GM13976 (cell line): ENCODE measurements around the gene TUT7.

ENCODE experiments used
- DNase-seq: peaks from one replicate; pipeline ENCODE4 v3.0.0; 2012; ENCODE audit warnings: low spot score
- in situ Hi-C: fragments of 300-500 bp; cut with MboI; formaldehyde crosslinking; loops from one replicate; pipeline ENCODE4 v1.12.0; 2022; ENCODE audit warnings: low sequenced_read_pairs, mixed read lengths, inconsistent platforms; ENCODE audit not compliant: unreplicated experiment
- TF ChIP-seq, protein P1 (sequence below): IDR thresholded peaks from 2 replicates; pipeline ENCODE4 v1.5.1; 2012; ENCODE audit warnings: borderline replicate concordance, mild to moderate bottlenecking; ENCODE audit not compliant: insufficient read depth; ENCODE audit errors: extremely low read depth, missing control alignments, control extremely low read depth

The TUT7 gene

DNA sequence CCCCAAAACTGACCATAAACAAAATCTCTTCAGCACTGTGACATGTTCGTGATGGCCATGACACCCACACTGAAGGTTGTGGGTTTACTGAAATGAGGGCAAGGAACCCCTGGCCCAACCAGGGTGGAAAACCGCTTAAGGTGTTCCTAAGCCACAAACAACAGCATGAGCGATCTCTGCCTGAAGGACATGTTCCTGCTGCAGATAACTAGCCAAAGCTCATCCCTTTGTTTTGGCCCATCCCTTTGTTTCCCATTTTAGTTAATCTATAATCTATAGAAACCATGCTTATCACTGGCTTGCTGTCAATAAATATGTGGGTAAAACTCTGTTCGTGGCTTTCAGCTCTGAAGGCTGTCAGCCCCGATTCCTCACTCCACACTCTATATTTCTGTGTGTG, 21.8 kb upstream of the TUT7 start:
- TF ChIP-seq, protein P1, sequence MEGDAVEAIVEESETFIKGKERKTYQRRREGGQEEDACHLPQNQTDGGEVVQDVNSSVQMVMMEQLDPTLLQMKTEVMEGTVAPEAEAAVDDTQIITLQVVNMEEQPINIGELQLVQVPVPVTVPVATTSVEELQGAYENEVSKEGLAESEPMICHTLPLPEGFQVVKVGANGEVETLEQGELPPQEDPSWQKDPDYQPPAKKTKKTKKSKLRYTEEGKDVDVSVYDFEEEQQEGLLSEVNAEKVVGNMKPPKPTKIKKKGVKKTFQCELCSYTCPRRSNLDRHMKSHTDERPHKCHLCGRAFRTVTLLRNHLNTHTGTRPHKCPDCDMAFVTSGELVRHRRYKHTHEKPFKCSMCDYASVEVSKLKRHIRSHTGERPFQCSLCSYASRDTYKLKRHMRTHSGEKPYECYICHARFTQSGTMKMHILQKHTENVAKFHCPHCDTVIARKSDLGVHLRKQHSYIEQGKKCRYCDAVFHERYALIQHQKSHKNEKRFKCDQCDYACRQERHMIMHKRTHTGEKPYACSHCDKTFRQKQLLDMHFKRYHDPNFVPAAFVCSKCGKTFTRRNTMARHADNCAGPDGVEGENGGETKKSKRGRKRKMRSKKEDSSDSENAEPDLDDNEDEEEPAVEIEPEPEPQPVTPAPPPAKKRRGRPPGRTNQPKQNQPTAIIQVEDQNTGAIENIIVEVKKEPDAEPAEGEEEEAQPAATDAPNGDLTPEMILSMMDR: no peak
- DNase-seq: no peak
- in situ Hi-C loops: no loop called here

DNA sequence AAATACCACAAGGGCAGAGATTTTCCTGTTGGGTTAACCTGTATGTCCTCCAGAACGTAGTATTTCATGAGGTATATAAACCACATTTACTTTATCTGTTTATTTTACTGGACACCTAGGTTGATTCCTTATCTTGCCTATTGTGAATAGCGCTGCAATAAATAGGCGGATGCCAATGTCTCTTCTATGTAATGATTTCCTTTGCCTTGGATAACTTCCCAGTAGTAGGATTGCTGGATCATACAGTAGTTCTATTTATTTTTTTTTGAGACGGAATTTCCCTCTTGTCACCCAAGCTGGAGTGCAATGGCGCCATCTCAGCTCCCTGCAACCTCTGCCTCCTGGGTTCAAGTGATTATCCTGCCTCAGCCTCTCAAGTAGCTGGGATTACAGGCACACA, 15.6 kb upstream of the TUT7 start:
- in situ Hi-C loops: no loop called here
- no peak for DNase-seq
- TF ChIP-seq, protein P1: no peak

DNA sequence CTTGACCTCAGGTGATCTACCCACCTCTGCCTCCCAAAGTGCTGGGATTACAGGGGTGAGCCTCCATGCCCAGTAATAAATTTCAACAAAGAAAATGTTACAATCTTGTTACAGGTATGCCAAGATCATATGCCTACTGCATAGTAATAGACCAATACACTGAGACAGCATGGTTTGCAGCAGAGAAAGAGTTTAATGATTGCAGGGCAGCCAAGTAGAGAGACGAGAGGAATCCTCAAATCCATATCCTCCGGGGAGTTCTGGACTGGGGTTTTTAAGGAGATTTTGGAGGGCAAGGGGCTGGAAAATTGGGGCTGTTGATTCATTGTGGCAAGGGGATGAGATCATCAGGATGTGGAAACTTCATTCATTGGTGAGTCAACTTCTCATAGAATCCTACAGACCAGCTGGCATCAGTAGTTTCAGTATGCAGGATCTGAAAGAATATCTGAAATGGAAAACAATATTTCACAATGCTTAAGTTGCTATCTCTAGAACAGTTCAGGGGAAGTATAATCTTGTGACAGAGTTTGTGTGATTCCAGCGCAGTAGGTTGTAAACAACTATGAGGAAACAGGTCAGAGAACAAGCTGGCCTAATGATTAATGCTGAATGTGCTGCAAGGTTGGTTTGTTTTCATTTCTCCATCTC, 14.8 kb upstream of the TUT7 start:
- TF ChIP-seq, protein P1: no peak
- DNase-seq: no peak
- in situ Hi-C loops: no loop called here

DNA sequence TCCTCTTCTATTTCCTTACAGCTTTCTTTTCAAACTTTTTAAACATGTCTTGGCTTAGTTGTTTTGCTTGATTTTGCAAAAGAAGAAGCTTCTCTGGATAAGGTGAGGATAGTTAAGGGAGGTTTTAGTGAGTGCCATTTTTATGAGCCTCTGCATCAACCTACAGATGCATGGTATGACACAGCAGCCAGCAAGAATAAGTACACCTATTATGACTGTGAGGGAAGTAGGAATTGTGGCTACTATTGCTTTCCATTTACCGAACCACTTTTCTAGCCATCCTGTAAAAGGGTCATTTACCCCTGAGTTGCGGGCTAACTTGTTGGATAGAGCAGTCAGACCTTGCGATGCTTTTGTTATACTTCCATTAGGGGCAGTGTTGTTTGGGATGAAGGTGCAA, 7.0 kb upstream of the TUT7 start:
- in situ Hi-C loops: no loop called here
- no peak for DNase-seq
- TF ChIP-seq, protein P1: no peak

DNA sequence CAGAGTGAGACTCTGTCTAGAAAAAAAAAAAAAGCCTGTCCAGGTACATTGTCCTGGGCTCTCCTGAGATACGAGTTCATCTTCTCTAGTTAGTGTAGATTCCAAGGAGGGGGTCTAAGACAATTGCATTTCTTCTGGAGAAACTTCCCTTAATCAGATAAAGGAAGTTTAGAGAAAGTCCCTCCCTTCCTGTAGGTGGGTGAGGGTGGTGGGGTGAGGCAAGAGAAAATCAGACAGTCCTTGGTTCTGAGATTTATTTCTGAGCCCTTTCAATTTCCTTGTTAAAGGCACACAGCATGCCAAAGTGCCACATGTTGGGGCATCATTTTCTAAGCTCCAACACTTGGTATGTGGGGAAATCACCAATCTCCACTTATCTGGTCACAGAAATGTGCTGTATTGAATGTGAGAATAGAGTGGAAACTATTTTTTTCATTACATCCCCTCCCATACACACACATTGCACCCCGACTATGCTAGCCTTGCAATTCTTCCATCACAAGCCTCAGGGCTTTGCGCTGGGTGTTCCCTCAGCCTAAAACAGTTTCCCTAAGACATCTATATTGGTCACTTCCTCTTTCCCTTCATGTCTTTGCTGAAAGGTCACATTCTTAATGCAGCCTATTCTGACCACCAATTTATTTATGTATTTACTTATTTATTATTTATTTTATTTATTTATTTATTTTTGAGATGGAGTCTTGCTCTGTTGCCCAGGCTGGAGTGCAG, 5.1 kb upstream of the TUT7 start:
- no peak for DNase-seq
- TF ChIP-seq, protein P1: no peak
- in situ Hi-C loops: no loop called here

DNA sequence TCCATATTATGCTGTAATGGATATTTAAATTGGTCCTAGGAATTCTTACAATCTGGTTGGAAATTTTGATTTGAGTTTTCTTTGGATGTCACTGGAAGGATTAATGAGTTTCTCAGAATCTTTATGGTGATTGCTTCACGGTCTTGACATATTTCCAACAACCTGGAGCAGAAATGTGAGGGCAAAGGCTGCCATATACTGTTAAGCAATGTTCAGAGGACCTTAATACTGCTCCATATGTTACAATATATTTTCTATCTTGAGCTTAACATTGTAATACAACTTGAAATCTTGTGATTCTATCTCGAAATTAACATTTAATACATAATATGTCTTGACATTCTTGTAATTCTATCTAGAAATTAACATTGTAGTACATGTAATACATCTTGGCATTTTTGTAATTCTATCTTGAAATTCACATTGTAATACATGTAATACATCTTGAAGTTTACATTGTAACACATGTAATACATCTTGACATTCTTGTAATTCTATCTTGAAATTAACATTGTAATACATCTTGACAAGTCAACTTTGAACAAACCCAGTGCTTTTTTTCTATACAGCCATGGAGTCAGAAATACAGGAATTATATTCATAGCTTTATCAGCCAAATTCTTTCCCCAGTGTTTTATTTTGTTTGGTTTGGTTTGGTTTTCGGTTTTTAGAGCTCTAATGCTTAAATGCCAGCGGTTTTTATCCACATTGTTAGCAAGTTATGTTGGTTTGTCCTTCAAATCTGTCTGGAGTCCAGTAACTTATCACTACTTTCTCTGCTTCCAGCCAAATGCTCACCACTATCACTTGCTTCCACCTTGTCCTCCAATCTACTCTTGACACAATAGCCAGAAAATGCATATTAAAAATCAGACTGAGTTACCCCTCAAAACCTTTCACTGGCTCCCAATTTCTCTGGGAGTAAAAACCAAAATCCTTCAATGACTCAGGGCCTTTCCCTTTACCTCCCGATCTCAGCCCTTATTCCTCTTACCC, 3.0 kb upstream of the TUT7 start:
- no peak for DNase-seq
- in situ Hi-C loops: no loop called here
- TF ChIP-seq, protein P1: no peak
